Activated CD8-positive, alpha-beta T cell treated with anti-CD3 and anti-CD28 coated beads for 36 hours (primary cell): ENCODE results near the gene SAFB. TPM values are rescaled to one million over a fixed set of nuclear protein-coding genes. Genes with fewer than 3 reads are reported as not detected.

Experiments used
- ATAC-seq: fragments of 200-7000 bp; cut with Tn5 transposase; one replicate; pipeline ENCODE4 v1.10.0; 2021; ENCODE audit warnings: mild to moderate bottlenecking, moderate library complexity
- CTCF ChIA-PET: fragments of 350-600 bp; sonication (Branson Sonifier 250); formaldehyde crosslinking; loops from one replicate; lab custom pipeline; 2021; ENCODE audit warnings: antibody characterized with exemption; lab: Charles Lee
- POLR2A ChIA-PET: fragments of 350-600 bp; sonication (Branson Sonifier 250); formaldehyde crosslinking; loops from one replicate; lab custom pipeline; 2021; ENCODE audit warnings: antibody characterized with exemption; lab: Charles Lee
- DNase-seq: peaks from one replicate; pipeline ENCODE4 v3.0.0-alpha.2; 2020
- H3K27ac Mint-ChIP-seq: one replicate; pipeline ENCODE4 v1.8.0; 2021; ENCODE audit warnings: mild to moderate bottlenecking, mixed read lengths
- H3K27me3 Mint-ChIP-seq: one replicate; pipeline ENCODE4 v1.8.0; 2021; ENCODE audit warnings: mixed read lengths
- H3K36me3 Mint-ChIP-seq: one replicate; pipeline ENCODE4 v1.8.0; 2021; ENCODE audit warnings: low read depth, mixed read lengths
- H3K4me1 Mint-ChIP-seq: one replicate; pipeline ENCODE4 v1.8.0; 2021; ENCODE audit warnings: low read depth, mixed read lengths
- H3K4me3 Mint-ChIP-seq: one replicate; pipeline ENCODE4 v1.8.0; 2021; ENCODE audit warnings: mild to moderate bottlenecking, moderate library complexity, mixed read lengths
- H3K9me3 Mint-ChIP-seq: one replicate; pipeline ENCODE4 v1.8.0; 2021; ENCODE audit warnings: mixed read lengths
- CTCF ChIP-seq: fragments of 200-600 bp; IDR thresholded peaks from one replicate; pipeline ENCODE4 v1.8.0; 2022; ENCODE audit warnings: antibody characterized with exemption, mild to moderate bottlenecking
- intact Hi-C: fragments of 100-400 bp; cut with micrococcal nuclease; formaldehyde crosslinking; loops from one replicate; pipeline ENCODE4 v1.10.0; 2022
- total RNA-seq, 2 experiments: library from RNA; stranded (reverse); gene quantifications; one replicate each; pipeline ENCODE4 v1.2.3, GENCODE V29; 2021

The SAFB gene
- total RNA-seq, 2 experiments from 2014 or later = 124 to 132 TPM

- POLR2A ChIA-PET = no interaction called here
- no peaks in the 10 kb centered on the region for H3K27me3 Mint-ChIP-seq
- intact Hi-C loops = no loop called here
- CTCF ChIA-PET = interaction anchor here (1.0 to 2.6 kb wide), 4 partner anchors 14 to 770 kb away, joined by 3 to 14 read pairs (median 3); no protein-coding TSS in a partner anchor
- DNase-seq (no peak), ATAC-seq (no peak)
- no peak overlapping the region for H3K4me3 Mint-ChIP-seq
- H3K36me3 Mint-ChIP-seq = peaks cover 4% of the 10 kb centered on the region
- no peaks in the 10 kb centered on the region for H3K9me3 Mint-ChIP-seq
- peaks cover 2% of the 10 kb centered on the region for H3K4me1 Mint-ChIP-seq
- H3K27ac Mint-ChIP-seq = no peak overlapping the region
- TF ChIP-seq CTCF = no peak
Measured at GRCh38 chr19:5579697-5580096, 43.2 kb upstream of the SAFB start.

- H3K4me1 Mint-ChIP-seq = peaks cover 2% of the 10 kb centered on the region
- ATAC-seq = no peak
- H3K36me3 Mint-ChIP-seq = peaks cover 4% of the 10 kb centered on the region
- no peak overlapping the region for H3K27ac Mint-ChIP-seq
- H3K4me3 Mint-ChIP-seq = no peak overlapping the region
- ChIA-PET CTCF (interaction anchor here (1.0 to 2.6 kb wide), 3 partner anchors 13 to 771 kb away, joined by 3 to 14 read pairs (median 3); no protein-coding TSS in a partner anchor), POLR2A (interaction anchor here (0.5 kb wide), 1 partner anchor 326 kb away, joined by 3 read pairs; no protein-coding TSS in a partner anchor)
- TF ChIP-seq CTCF = no peak
- H3K27me3 Mint-ChIP-seq = no peaks in the 10 kb centered on the region
- no peaks in the 10 kb centered on the region for H3K9me3 Mint-ChIP-seq
- intact Hi-C loops = no loop called here
- DNase-seq = no peak
Measured at GRCh38 chr19:5580161-5580571, 42.7 kb upstream of the SAFB start.

GRCh38 chr19:5585461-5586299 is 37.2 kb upstream of the SAFB start:
- Mint-ChIP-seq H3K27ac (peak overlapping the region; percentile 78), H3K4me1 (peaks cover 20% of the 10 kb centered on the region), H3K9me3 (no peaks in the 10 kb centered on the region), H3K36me3 (peaks cover 36% of the 10 kb centered on the region), H3K4me3 (peak overlapping the region; percentile 31), H3K27me3 (no peaks in the 10 kb centered on the region)
- TF ChIP-seq CTCF = no peak
- ATAC-seq (peak; percentile 84), DNase-seq (peak; percentile 84)
- ChIA-PET CTCF (interaction anchor here (1.0 kb wide), 1 partner anchor 104 kb away, joined by 5 read pairs; the partner anchor contains the start of gene RPL36), POLR2A (interaction anchor here (0.7 to 1.6 kb wide), 4 partner anchors 10 to 33 kb away, joined by 3 to 5 read pairs (median 4); no protein-coding TSS in a partner anchor)
- intact Hi-C loops = no loop called here

- no peak overlapping the region for H3K4me3 Mint-ChIP-seq
- ChIA-PET POLR2A (interaction anchor here (0.6 to 1.6 kb wide), 5 partner anchors 9 to 101 kb away, joined by 3 to 5 read pairs (median 3); no protein-coding TSS in a partner anchor), CTCF (interaction anchor here (1.0 kb wide), 1 partner anchor 103 kb away, joined by 5 read pairs; the partner anchor contains the start of gene RPL36)
- peak overlapping the region; percentile 52 for H3K27ac Mint-ChIP-seq
- peak; percentile 45 for ATAC-seq
- peaks cover 20% of the 10 kb centered on the region for H3K4me1 Mint-ChIP-seq
- H3K36me3 Mint-ChIP-seq = peaks cover 40% of the 10 kb centered on the region
- no peaks in the 10 kb centered on the region for H3K9me3 Mint-ChIP-seq
- DNase-seq = no peak
- no peaks in the 10 kb centered on the region for H3K27me3 Mint-ChIP-seq
- intact Hi-C loops = no loop called here
- no peak for TF ChIP-seq CTCF
Measured at GRCh38 chr19:5586300-5587070, 36.4 kb upstream of the SAFB start.
